C4-2B (cell line): ENCODE data around the gene FHIT.

Experiments
- CTCF ChIP-seq: fragments of 450-650 bp; conservative IDR thresholded peaks from 2 replicates; pipeline ENCODE4 v1.5.1; 2017; ENCODE audit warnings: mild to moderate bottlenecking
- ZFX ChIP-seq: fragments of 450-650 bp; IDR thresholded peaks from 2 replicates; pipeline ENCODE4 v1.6.1; 2017

- TF ChIP-seq CTCF (no peak), ZFX (no peak)
Observed at GRCh38 chr3:61043156-61043555, 208.1 kb downstream of the FHIT start.
